ENCODE data around the gene CBFB. TPM values are rescaled to one million over a fixed set of nuclear protein-coding genes. Genes with fewer than 3 reads are reported as not detected.

The CBFB gene
- total RNA-seq, 2 experiments from 2014 or later: 58.8 to 59.6 TPM

DNA sequence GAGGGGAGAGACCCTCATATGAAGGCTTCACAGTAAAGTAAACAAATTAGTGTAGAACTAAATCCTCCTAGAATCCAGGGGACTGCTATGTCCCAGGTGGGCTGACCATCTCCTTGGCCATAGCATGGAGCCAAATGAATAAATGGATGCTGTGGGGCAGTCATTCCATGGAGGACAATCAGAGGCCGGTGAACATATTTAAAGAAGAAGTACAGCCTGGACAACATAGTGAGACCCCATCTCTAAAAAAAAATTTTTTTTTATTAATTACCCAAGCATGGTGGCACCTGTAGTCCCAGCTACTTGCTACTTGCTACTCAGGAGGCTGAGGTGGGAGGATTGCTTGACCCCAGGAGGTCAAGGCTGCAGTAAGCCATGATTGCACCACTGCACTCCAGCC, 5.3 kb upstream of the CBFB start:
- intact Hi-C loops (cut with DNase I, micrococcal nuclease): no loop called here

GRCh38 chr16:67024384-67025209, 4.4 kb upstream of the CBFB start:
- peaks cover 6% of the 10 kb centered on the region for H3K4me1 Mint-ChIP-seq (ENCODE audit: low read depth)
- no peaks in the 10 kb centered on the region for H3K9me3 Mint-ChIP-seq
- Histone ChIP-seq H3K27me3 (ENCODE audit: control insufficient read depth in 1 of 2, insufficient read depth in 2 of 2, low read length in 2 of 2) (no peaks in the 10 kb centered on the region), H3K4me1 (ENCODE audit: insufficient read depth, low read length) (peaks cover 17% of the 10 kb centered on the region), H3K27ac (ENCODE audit: low read depth in 1 of 2, low read length in 2 of 2) (no peak overlapping the region), H3K4me3 (ENCODE audit: low read length) (no peak overlapping the region), H3K36me3 (ENCODE audit: insufficient read depth, low read length) (no peaks in the 10 kb centered on the region), H3K9me3 (ENCODE audit: control insufficient read depth in 1 of 2, insufficient read depth in 1 of 2, low read length in 2 of 2) (no peaks in the 10 kb centered on the region)
- DNase-seq (no peak), ATAC-seq (ENCODE audit: poor library complexity) (no peak)
- no peaks in the 10 kb centered on the region for H3K27me3 Mint-ChIP-seq
- peak overlapping the region; percentile 51 for H3K27ac Mint-ChIP-seq
- H3K4me3 Mint-ChIP-seq: no peak overlapping the region
- no peaks in the 10 kb centered on the region for H3K36me3 Mint-ChIP-seq (ENCODE audit: low read depth)
- ChIA-PET POLR2A (interaction anchor here (0.6 kb wide), 1 partner anchor 138 kb away, joined by 3 read pairs; no protein-coding TSS in a partner anchor), CTCF (no interaction called here)
- intact Hi-C loops (cut with DNase I, micrococcal nuclease): no loop called here
- TF ChIP-seq, protein P1, sequence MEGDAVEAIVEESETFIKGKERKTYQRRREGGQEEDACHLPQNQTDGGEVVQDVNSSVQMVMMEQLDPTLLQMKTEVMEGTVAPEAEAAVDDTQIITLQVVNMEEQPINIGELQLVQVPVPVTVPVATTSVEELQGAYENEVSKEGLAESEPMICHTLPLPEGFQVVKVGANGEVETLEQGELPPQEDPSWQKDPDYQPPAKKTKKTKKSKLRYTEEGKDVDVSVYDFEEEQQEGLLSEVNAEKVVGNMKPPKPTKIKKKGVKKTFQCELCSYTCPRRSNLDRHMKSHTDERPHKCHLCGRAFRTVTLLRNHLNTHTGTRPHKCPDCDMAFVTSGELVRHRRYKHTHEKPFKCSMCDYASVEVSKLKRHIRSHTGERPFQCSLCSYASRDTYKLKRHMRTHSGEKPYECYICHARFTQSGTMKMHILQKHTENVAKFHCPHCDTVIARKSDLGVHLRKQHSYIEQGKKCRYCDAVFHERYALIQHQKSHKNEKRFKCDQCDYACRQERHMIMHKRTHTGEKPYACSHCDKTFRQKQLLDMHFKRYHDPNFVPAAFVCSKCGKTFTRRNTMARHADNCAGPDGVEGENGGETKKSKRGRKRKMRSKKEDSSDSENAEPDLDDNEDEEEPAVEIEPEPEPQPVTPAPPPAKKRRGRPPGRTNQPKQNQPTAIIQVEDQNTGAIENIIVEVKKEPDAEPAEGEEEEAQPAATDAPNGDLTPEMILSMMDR (IDR thresholded peaks at IDR 0.05): no peak

More for the DNA sequence above, 5.3 kb upstream of the CBFB start:
- peaks cover 6% of the 10 kb centered on the region for H3K4me1 Mint-ChIP-seq (ENCODE audit: low read depth)
- no peaks in the 10 kb centered on the region for H3K36me3 Mint-ChIP-seq (ENCODE audit: low read depth)
- ATAC-seq (ENCODE audit: poor library complexity): no peak
- TF ChIP-seq, protein P1 (IDR thresholded peaks at IDR 0.05): no peak
- ChIA-PET CTCF (no interaction called here), POLR2A (no interaction called here)
- peaks cover 17% of the 10 kb centered on the region for H3K4me1 ChIP-seq (ENCODE audit: insufficient read depth, low read length)
- no peaks in the 10 kb centered on the region for H3K36me3 ChIP-seq (ENCODE audit: insufficient read depth, low read length)
- no peaks in the 10 kb centered on the region for H3K9me3 Mint-ChIP-seq
- no peaks in the 10 kb centered on the region for H3K9me3 ChIP-seq (ENCODE audit: control insufficient read depth in 1 of 2, insufficient read depth in 1 of 2, low read length in 2 of 2)
- no peaks in the 10 kb centered on the region for H3K27me3 Mint-ChIP-seq
- H3K4me3 Mint-ChIP-seq: no peak overlapping the region
- no peaks in the 10 kb centered on the region for H3K27me3 ChIP-seq (ENCODE audit: control insufficient read depth in 1 of 2, insufficient read depth in 2 of 2, low read length in 2 of 2)
- H3K27ac Mint-ChIP-seq: no peak overlapping the region
- H3K4me3 ChIP-seq (ENCODE audit: low read length): no peak overlapping the region
- H3K27ac ChIP-seq (ENCODE audit: low read depth in 1 of 2, low read length in 2 of 2): no peak overlapping the region
- no peak for DNase-seq

- H3K4me3 Mint-ChIP-seq: no peak overlapping the region
- ATAC-seq (ENCODE audit: poor library complexity): no peak
- no peaks in the 10 kb centered on the region for H3K9me3 Mint-ChIP-seq
- H3K27me3 Mint-ChIP-seq: no peaks in the 10 kb centered on the region
- H3K36me3 ChIP-seq (ENCODE audit: insufficient read depth, low read length): peaks cover under 1% of the 10 kb centered on the region
- peaks cover 21% of the 10 kb centered on the region for H3K4me1 ChIP-seq (ENCODE audit: insufficient read depth, low read length)
- ChIA-PET POLR2A (interaction anchor here (0.6 kb wide), 1 partner anchor 139 kb away, joined by 3 read pairs; no protein-coding TSS in a partner anchor), CTCF (no interaction called here)
- no peaks in the 10 kb centered on the region for H3K9me3 ChIP-seq (ENCODE audit: control insufficient read depth in 1 of 2, insufficient read depth in 1 of 2, low read length in 2 of 2)
- H3K27ac Mint-ChIP-seq: peak overlapping the region; percentile 51
- DNase-seq: peak in 1 of 14 experiments; percentile 20
- no peaks in the 10 kb centered on the region for H3K27me3 ChIP-seq (ENCODE audit: control insufficient read depth in 1 of 2, insufficient read depth in 2 of 2, low read length in 2 of 2)
- H3K27ac ChIP-seq (ENCODE audit: low read depth in 1 of 2, low read length in 2 of 2): no peak overlapping the region
- TF ChIP-seq, protein P1 (IDR thresholded peaks at IDR 0.05): no peak
- peaks cover 5% of the 10 kb centered on the region for H3K36me3 Mint-ChIP-seq (ENCODE audit: low read depth)
- H3K4me3 ChIP-seq (ENCODE audit: low read length): no peak overlapping the region
- peaks cover 10% of the 10 kb centered on the region for H3K4me1 Mint-ChIP-seq (ENCODE audit: low read depth)
- intact Hi-C loops (cut with DNase I, micrococcal nuclease): no loop called here
These were observed 3.8 kb upstream of the CBFB start for GRCh38 chr16:67025210-67025550.

Measured in CD4-positive, alpha-beta T cell (primary cell).